Panc1 (cell line): ENCODE measurements around the gene TMED8. TPM values are rescaled to one million over a fixed set of nuclear protein-coding genes. Genes with fewer than 3 reads are reported as not detected.

Experiments
- ATAC-seq: fragments of 200-7000 bp; cut with Tn5 transposase; 2 replicates; pipeline ENCODE4 v1.9.1; 2020; ENCODE audit warnings: mild to moderate bottlenecking, moderate library complexity
- BruUV-seq: library from RNA; stranded (reverse); fragments of 400-500 nt; replicated peaks from 2 replicates; lab custom pipeline; 2021; lab: Mats Ljungman, UMichigan
- CTCF ChIA-PET: fragments of 300-600 bp; sonication (Branson Sonifier 250); formaldehyde crosslinking; loops from one replicate; lab custom pipeline; 2022; ENCODE audit warnings: antibody characterized with exemption; lab: Charles Lee
- POLR2A ChIA-PET: fragments of 300-600 bp; sonication (Branson Sonifier 250); formaldehyde crosslinking; loops from one replicate; lab custom pipeline; 2022; ENCODE audit warnings: antibody characterized with exemption; lab: Charles Lee
- DNase-seq: peaks from one replicate; pipeline ENCODE4 v3.0.0-alpha.2; 2010; ENCODE audit warnings: low read depth, low spot score
- H3K27ac ChIP-seq: 2 replicates; pipeline ENCODE4 v1.5.1; 2011; ENCODE audit warnings: mild to moderate bottlenecking, low read length, inconsistent platforms
- H3K27me3 ChIP-seq: fragments of 200-500 bp; sonication (Bioruptor generic); 2 replicates; pipeline ENCODE4 v1.6.0; 2014; ENCODE audit warnings: low read length, inconsistent platforms; ENCODE audit not compliant: control insufficient read depth, insufficient read depth
- H3K36me3 ChIP-seq: fragments of 200-500 bp; sonication (Bioruptor generic); 2 replicates; pipeline ENCODE4 v1.5.1; 2014; ENCODE audit warnings: inconsistent platforms, mild to moderate bottlenecking, low read length, moderate library complexity; ENCODE audit not compliant: control insufficient read depth, insufficient read depth
- H3K4me1 ChIP-seq: 2 replicates; pipeline ENCODE4 v1.5.1; 2011; ENCODE audit warnings: inconsistent platforms, mild to moderate bottlenecking, low read length, moderate library complexity; ENCODE audit not compliant: control insufficient read depth, insufficient read depth
- H3K4me3 ChIP-seq, 2 experiments: 2 replicates each; pipeline ENCODE4 v1.5.1; 2011 to 2012; ENCODE audit warnings: low read depth in 2 of 2, low read length in 2 of 2, mild to moderate bottlenecking in 2 of 2, inconsistent platforms in 1 of 2, moderate library complexity in 1 of 2
- H3K9me3 ChIP-seq: fragments of 200-500 bp; sonication (Bioruptor generic); 2 replicates; pipeline ENCODE4 v1.5.1; 2014; ENCODE audit warnings: low read depth, mild to moderate bottlenecking, inconsistent platforms, low read length, moderate library complexity; ENCODE audit not compliant: control insufficient read depth, insufficient read depth
- CTCF ChIP-seq: fragments of 450-650 bp; IDR thresholded peaks from 2 replicates; pipeline ENCODE4 v1.5.1; 2017; ENCODE audit warnings: mild to moderate bottlenecking
- POLR2AphosphoS5 ChIP-seq: IDR thresholded peaks from 2 replicates; pipeline ENCODE4 v1.6.1; 2012; ENCODE audit warnings: mild to moderate bottlenecking, low read depth, low read length, moderate library complexity
- REST ChIP-seq, 2 experiments: IDR thresholded peaks; 2 replicates each; pipeline ENCODE4 v1.6.1; 2011 to 2012; ENCODE audit warnings: low read depth in 2 of 2, control low read depth in 1 of 2, low read length in 1 of 2, mild to moderate bottlenecking in 1 of 2, moderate library complexity in 1 of 2; ENCODE audit not compliant: insufficient read depth in 1 of 2
- SIN3A ChIP-seq: IDR thresholded peaks from 2 replicates; pipeline ENCODE4 v1.6.1; 2012; ENCODE audit warnings: low read depth, mild to moderate bottlenecking, low read length, moderate library complexity, borderline replicate concordance; ENCODE audit not compliant: insufficient read depth
- TCF7L2 ChIP-seq: IDR thresholded peaks from 2 replicates; pipeline ENCODE4 v1.6.1; 2011; ENCODE audit warnings: mild to moderate bottlenecking, low read depth, low read length, inconsistent platforms
- in situ Hi-C: cut with HindIII; loops from 2 replicates; pipeline ENCODE4 v1.10.0; 2016; ENCODE audit warnings: low sequenced_read_pairs, low pct_unique_long_range_greater_than_20kb
- intact Hi-C: fragments of 100-400 bp; cut with micrococcal nuclease; formaldehyde crosslinking; loops from one replicate; pipeline ENCODE4 v1.10.0; 2022; ENCODE audit not compliant: unreplicated experiment
- total RNA-seq: library from RNA; stranded (reverse); gene quantifications from one replicate; pipeline ENCODE4 v1.2.1, GENCODE V29; 2021; ENCODE audit not compliant: unreplicated experiment

Gene TMED8
- total RNA-seq, 1 experiment from 2014 or later, result 8.5 TPM

- ChIA-PET POLR2A (no interaction called here), CTCF (no interaction called here)
- no TSS peak for BruUV-seq
- Histone ChIP-seq H3K36me3 (no peaks in the 10 kb centered on the region), H3K27ac (no peak overlapping the region), H3K27me3 (no peaks in the 10 kb centered on the region), H3K9me3 (no peaks in the 10 kb centered on the region), H3K4me3 (no peak overlapping the region), H3K4me1 (peaks cover 18% of the 10 kb centered on the region)
- ATAC-seq (no peak), DNase-seq (no peak)
- intact Hi-C loops, result loop anchor here (10.0 kb wide), 1 partner anchor 231 kb away; no protein-coding TSS in a partner anchor
- TF ChIP-seq REST (IDR thresholded peaks at IDR 0.05; ENCODE audit: insufficient read depth in 1 of 2, low read depth in 2 of 2, low read length in 1 of 2), result no peak
- no peak for TF ChIP-seq TCF7L2
- no peak for TF ChIP-seq POLR2AphosphoS5
- no peak for TF ChIP-seq CTCF
- TF ChIP-seq SIN3A, result no peak
- in situ Hi-C loops, result no loop called here
Measured at GRCh38 chr14:77323571-77323970, 53.3 kb downstream of the TMED8 start.

- CTCF ChIA-PET, result interaction anchor here (0.8 kb wide), 1 partner anchor 165 kb away, joined by 3 read pairs; no protein-coding TSS in a partner anchor
- no TSS peak for BruUV-seq
- in situ Hi-C loops, result no loop called here
Measured at GRCh38 chr14:77322951-77323350, 53.9 kb downstream of the TMED8 start.

More at GRCh38 chr14:77322951-77323350, 53.9 kb downstream of the TMED8 start:
- H3K27ac ChIP-seq, result no peak overlapping the region
- intact Hi-C loops, result loop anchor here (10.0 kb wide), 1 partner anchor 232 kb away; no protein-coding TSS in a partner anchor
- H3K9me3 ChIP-seq, result no peaks in the 10 kb centered on the region
- peaks cover 21% of the 10 kb centered on the region for H3K4me1 ChIP-seq
- H3K27me3 ChIP-seq, result no peaks in the 10 kb centered on the region
- TF ChIP-seq SIN3A (no peak), TCF7L2 (no peak), CTCF (no peak), POLR2AphosphoS5 (no peak), REST (IDR thresholded peaks at IDR 0.05; ENCODE audit: insufficient read depth in 1 of 2, low read depth in 2 of 2, low read length in 1 of 2) (no peak)
- no peak for ATAC-seq
- DNase-seq, result no peak
- POLR2A ChIA-PET, result no interaction called here
- no peaks in the 10 kb centered on the region for H3K36me3 ChIP-seq
- no peak overlapping the region for H3K4me3 ChIP-seq
